Right cardiac atrium (tissue), 5 donors: ENCODE measurements around the gene TGM6. TPM values are rescaled to one million over a fixed set of nuclear protein-coding genes. Genes with fewer than 3 reads are reported as not detected.

Source experiments
- ATAC-seq, 2 donors: fragments of 200-7000 bp; cut with Tn5 transposase; one replicate each; pipeline versions ENCODE4 v1.8.0 to v1.9.1; 2020; ENCODE audit warnings: moderate library complexity in 2 of 2, mild to moderate bottlenecking in 1 of 2
- DNase-seq, 3 donors: peaks; one replicate each; pipeline ENCODE4 v3.0.0-alpha.2; 2020
- H3K27ac ChIP-seq: one replicate; pipeline ENCODE4 v1.5.1; 2013; ENCODE audit warnings: mild to moderate bottlenecking, low read length, control low read depth, moderate library complexity
- H3K27me3 ChIP-seq: one replicate; pipeline ENCODE4 v1.6.1; 2013; ENCODE audit not compliant: control insufficient read depth, insufficient read depth
- H3K4me1 ChIP-seq: one replicate; pipeline ENCODE4 v1.6.1; 2013; ENCODE audit warnings: low read length; ENCODE audit not compliant: control insufficient read depth, insufficient read depth
- H3K4me3 ChIP-seq: one replicate; pipeline ENCODE4 v1.5.1; 2013; ENCODE audit warnings: low read length, control low read depth
- H3K9me3 ChIP-seq: one replicate; pipeline ENCODE4 v1.6.1; 2013; ENCODE audit warnings: low read length; ENCODE audit not compliant: control insufficient read depth
- WGBS: extraction: QIAGEN DNeasy Blood & Tissue Kit; methylation state at CpG from one replicate; pipeline ENCODE4 v1.1.7; 2013; 5-methylcytosine and 5-hydroxymethylcytosine counted together
- intact Hi-C, 4 donors: fragments of 100-400 bp; cut with DNase I; formaldehyde crosslinking; loops; one replicate each; pipeline versions ENCODE4 v1.11.0 to v1.14.0; 2022 to 2023
- polyA plus RNA-seq: library from polyadenylated mRNA; stranded (reverse); fragments of 200-250 nt; gene quantifications from one replicate; pipeline ENCODE4 v1.2.3, GENCODE V29; 2013
- total RNA-seq, 4 donors: library from RNA; stranded (reverse); fragmentation: NEBNext Ultra II Directional; extraction: Animal tissue kit (Norgen Biotek cat#: 25700); gene quantifications; one replicate each; pipeline ENCODE4 v1.2.1, GENCODE V29; 2021
- donor health status: healthy with polysubstance abuse.
- donor health status: DM: no; HTN: yes; CAD: no.
- donor health status: DM: no; HTN: no; CAD: no.
- donor health status: DM: no; HTN: yes; CAD: no; lungs with severe emphysema.
- donor health status: DM: yes; HTN: yes; CAD: no.

The TGM6 gene
- total and polyA plus RNA-seq, 5 donors, result not detected

DNA sequence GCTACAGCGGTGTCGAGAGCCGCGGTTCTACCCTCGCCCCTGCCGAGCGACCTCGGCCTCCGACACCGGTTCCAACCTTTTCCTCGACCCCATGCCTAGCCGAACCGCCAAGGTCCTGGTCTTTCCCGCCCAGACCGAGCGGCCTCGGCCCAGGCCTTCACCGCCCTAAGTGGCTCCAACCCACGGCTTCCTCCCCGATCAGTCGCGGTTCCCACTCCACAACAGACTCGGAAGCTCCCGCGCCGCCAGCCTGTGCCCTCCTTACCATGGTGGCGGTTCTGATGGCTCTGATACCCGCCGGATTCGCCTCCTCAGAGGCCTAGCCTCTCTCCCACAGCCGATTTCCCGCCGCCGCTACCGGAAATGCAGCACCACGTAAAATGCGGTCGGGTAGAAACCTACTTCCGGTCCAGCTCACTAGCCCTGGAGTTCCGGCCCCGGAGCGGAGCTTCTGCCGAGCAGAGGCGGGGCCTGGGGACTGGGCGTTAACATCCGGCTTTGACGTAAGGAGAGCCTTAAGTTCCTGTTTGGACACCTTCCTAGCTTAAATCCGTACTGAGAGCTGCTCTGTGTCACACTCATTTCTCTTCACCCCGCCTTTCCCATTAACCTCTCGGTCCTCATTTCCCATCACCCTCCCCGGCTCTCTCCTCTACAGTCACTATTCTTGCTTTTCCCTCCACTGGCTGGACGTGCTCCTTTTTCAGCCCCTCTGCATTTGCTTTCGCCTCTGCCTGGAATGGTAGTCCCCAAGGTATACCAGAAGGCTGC is 89.9 kb downstream of the TGM6 start, which contains the start of gene SNRPB:
SNRPB (minus strand) TSS at position 367 of the 771 bp plus-strand sequence; CDS start at position 268, 99 bp downstream.
- Histone ChIP-seq H3K27ac (peak within 1 kb of the TSS; percentile 99), H3K9me3 (no peaks in the 10 kb centered on the region), H3K27me3 (no peaks in the 10 kb centered on the region), H3K4me3 (peak within 1 kb of the TSS; percentile 72), H3K4me1 (peaks cover 1% of the 10 kb centered on the region)
- intact Hi-C loops, result no loop called here
- DNase-seq, result peak; percentile 96 to 98 (median 98)
- WGBS, result under 1% methylated on average over 53 of the region's 53 CpGs
- ATAC-seq, result peak; percentile 99

DNA sequence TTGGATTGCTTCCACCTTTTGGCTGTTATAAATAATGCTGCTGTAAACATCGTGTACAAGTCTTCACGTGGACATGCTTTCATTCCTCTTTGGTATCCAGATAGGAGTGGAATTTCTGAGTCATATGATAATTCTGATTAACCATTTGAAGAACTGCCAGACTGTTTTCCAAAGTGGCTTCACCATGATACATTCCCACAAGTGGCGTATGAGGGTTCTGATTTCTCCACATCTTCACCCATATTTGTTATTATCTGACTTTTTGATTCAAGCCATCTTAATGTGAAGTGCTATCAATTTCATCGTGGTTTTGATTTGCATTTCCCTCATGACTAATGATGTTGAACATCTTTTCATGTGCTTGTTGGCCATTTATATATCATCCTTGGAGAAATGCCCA is 92.8 kb downstream of the TGM6 start:
- Histone ChIP-seq H3K27me3 (no peaks in the 10 kb centered on the region), H3K4me1 (peaks cover 1% of the 10 kb centered on the region), H3K4me3 (no peak overlapping the region), H3K9me3 (no peaks in the 10 kb centered on the region), H3K27ac (no peak overlapping the region)
- intact Hi-C loops, result no loop called here
- DNase-seq (no peak), ATAC-seq (no peak)
- WGBS, result 43% methylated on average over 4 of the region's 4 CpGs

GRCh38 chr20:2475850-2476741 is 95.4 kb downstream of the TGM6 start:
- DNase-seq (no peak), ATAC-seq (peak; percentile 18 to 20)
- intact Hi-C loops, result no loop called here
- no peaks in the 10 kb centered on the region for H3K27me3 ChIP-seq
- no peak overlapping the region for H3K27ac ChIP-seq
- WGBS, result 94% methylated on average over 9 of the region's 9 CpGs
- no peaks in the 10 kb centered on the region for H3K4me1 ChIP-seq
- no peak overlapping the region for H3K4me3 ChIP-seq
- no peaks in the 10 kb centered on the region for H3K9me3 ChIP-seq

DNA sequence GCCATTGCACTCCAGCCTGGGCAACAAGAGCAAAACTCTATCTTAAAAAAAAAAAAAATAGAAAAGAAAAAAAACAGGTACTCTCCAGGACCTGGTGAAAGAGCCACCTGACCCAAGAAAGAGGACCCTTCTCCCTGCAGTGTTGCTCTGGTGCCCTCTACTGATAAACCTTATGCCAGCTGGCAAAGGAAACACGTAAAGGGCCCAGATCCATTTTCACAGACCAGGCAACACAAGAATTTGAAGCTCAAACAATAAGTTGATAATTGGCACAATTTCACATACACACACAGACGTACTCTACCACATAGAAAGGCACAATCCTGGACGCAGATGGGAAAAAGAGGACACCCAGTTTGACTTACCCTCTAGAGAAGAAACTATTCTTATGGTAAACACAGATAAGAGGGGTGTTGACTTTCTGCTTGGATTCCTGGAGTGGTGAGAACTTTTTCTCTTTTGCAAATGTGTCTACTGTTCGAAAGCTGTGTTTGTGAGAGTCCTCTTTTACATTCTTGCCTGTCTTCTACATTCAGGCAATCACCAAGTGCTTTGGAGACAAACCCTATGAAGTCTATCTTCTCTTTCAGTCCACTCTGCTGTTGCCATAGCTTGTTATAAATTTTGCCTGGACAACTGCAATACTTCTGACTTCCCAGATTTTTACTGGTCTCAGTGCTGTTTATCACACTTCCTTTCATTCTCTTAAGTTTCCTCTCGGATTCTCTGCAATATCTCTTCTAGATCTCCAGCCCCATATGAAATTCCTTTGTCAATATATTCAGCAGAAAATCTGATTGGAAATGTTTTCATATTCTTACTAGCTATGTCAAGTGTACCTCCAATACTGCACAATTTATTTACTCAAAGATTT is 96.3 kb downstream of the TGM6 start:
- no peak for ATAC-seq
- DNase-seq, result no peak
- no peaks in the 10 kb centered on the region for H3K4me1 ChIP-seq
- no peaks in the 10 kb centered on the region for H3K9me3 ChIP-seq
- intact Hi-C loops, result no loop called here
- no peak overlapping the region for H3K27ac ChIP-seq
- no peak overlapping the region for H3K4me3 ChIP-seq
- no peaks in the 10 kb centered on the region for H3K27me3 ChIP-seq
- 69% methylated on average over 5 of the region's 5 CpGs for WGBS

DNA sequence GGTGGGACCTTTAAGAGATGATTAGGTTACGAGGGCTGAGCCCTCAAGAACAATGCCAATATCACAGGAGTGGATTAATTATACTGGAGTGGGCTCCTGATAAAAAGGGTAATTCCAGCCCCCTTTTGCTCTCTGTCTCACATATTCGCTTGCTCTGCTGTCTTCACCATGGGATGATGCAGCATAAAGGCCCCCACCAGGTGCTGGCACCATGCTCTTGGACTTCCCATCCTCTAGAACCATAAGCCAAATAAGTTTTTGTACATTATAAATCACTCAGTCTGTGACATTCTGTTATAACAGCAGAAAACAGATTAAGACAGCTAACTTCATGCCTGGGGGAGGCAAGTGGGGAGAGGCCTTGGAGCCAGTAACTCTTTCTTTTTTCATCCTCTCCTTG is 99.7 kb downstream of the TGM6 start:
- no peak for DNase-seq
- intact Hi-C loops, result no loop called here
- no peaks in the 10 kb centered on the region for H3K4me1 ChIP-seq
- WGBS, result 98% methylated on average over 2 of the region's 2 CpGs
- no peak overlapping the region for H3K27ac ChIP-seq
- no peaks in the 10 kb centered on the region for H3K9me3 ChIP-seq
- H3K4me3 ChIP-seq, result no peak overlapping the region
- no peaks in the 10 kb centered on the region for H3K27me3 ChIP-seq
- ATAC-seq, result no peak

Other genes with a start within 250 kb of the TGM6 start
- gene TGM3, start 84.9 kb upstream of the TGM6 start, total RNA-seq, result not detected
- gene TGM3, start 84.9 kb upstream of the TGM6 start, polyA plus RNA-seq, result 0.05 TPM
- 10 to 100 TPM; 44.6 to 63.2 (median 48.2) TPM for gene SNRPB, start 89.9 kb downstream of the TGM6 start, total RNA-seq
- 78.8 TPM for gene SNRPB, start 89.9 kb downstream of the TGM6 start, polyA plus RNA-seq
- 1 to 10 TPM; 4.8 to 9.1 (median 8.1) TPM for gene ZNF343, start 128.0 kb downstream of the TGM6 start, total RNA-seq
- gene ZNF343, start 128.0 kb downstream of the TGM6 start, polyA plus RNA-seq, result 4.1 TPM
- gene TMC2, start 155.7 kb downstream of the TGM6 start, total RNA-seq, result not detected
- not detected for gene TMC2, start 155.7 kb downstream of the TGM6 start, polyA plus RNA-seq